ENCODE results near the gene AHSP.

Gene AHSP

GRCh38 chr16:31487720-31488467, 39.8 kb upstream of the AHSP start:
- Histone ChIP-seq H3K4me2 (ENCODE audit: low read length) (peak overlapping the region; percentile 95), H3K9ac (ENCODE audit: low read depth, low read length) (peak overlapping the region; percentile 50), H3K4me3 (ENCODE audit: low read length) (peak overlapping the region; percentile 68), H3K4me1 (ENCODE audit: control insufficient read depth, insufficient read depth, low read length) (peaks cover 18% of the 10 kb centered on the region), H3K9me3 (replicated peaks; ENCODE audit: low read length) (no peaks in the 10 kb centered on the region), H3K27me3 (ENCODE audit: control insufficient read depth, insufficient read depth, low read length) (peaks cover 41% of the 10 kb centered on the region), H3K36me3 (ENCODE audit: insufficient read depth, low read length) (peaks cover 7% of the 10 kb centered on the region)

GRCh38 chr16:31488468-31489297, 39.0 kb upstream of the AHSP start:
- Histone ChIP-seq H3K4me1 (ENCODE audit: control insufficient read depth, insufficient read depth, low read length) (peaks cover 18% of the 10 kb centered on the region), H3K36me3 (ENCODE audit: insufficient read depth, low read length) (peaks cover 14% of the 10 kb centered on the region), H3K4me3 (ENCODE audit: low read length) (peak overlapping the region; percentile 68)

DNA sequence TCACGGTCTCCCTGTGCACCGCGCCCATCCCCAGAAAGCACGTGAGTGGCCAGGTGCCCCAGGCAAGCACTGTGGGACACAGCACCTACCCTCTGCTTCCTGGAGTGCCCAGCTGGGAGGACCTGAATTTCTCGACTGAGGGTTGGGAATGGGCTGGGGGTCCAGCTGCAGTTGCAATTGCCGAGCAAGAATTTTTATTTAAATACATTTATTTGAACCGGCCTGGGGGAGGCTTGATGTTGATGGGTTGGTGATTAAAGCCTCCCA, 38.5 kb upstream of the AHSP start:
- Histone ChIP-seq H3K4me3 (ENCODE audit: low read length) (no peak overlapping the region), H3K9ac (ENCODE audit: low read depth, low read length) (no peak overlapping the region), H3K36me3 (ENCODE audit: insufficient read depth, low read length) (peaks cover 20% of the 10 kb centered on the region), H3K4me2 (ENCODE audit: low read length) (no peak overlapping the region), H3K9me3 (replicated peaks; ENCODE audit: low read length) (no peaks in the 10 kb centered on the region), H3K27me3 (ENCODE audit: control insufficient read depth, insufficient read depth, low read length) (peaks cover 41% of the 10 kb centered on the region), H3K4me1 (ENCODE audit: control insufficient read depth, insufficient read depth, low read length) (peaks cover 18% of the 10 kb centered on the region)

More at GRCh38 chr16:31488468-31489297, 39.0 kb upstream of the AHSP start:
- H3K9me3 ChIP-seq (replicated peaks; ENCODE audit: low read length) = no peaks in the 10 kb centered on the region
- H3K9ac ChIP-seq (ENCODE audit: low read depth, low read length) = no peak overlapping the region
- peaks cover 41% of the 10 kb centered on the region for H3K27me3 ChIP-seq (ENCODE audit: control insufficient read depth, insufficient read depth, low read length)
- peak overlapping the region; percentile 95 for H3K4me2 ChIP-seq (ENCODE audit: low read length)

- Histone ChIP-seq H3K4me1 (ENCODE audit: control insufficient read depth, insufficient read depth, low read length) (peaks cover 18% of the 10 kb centered on the region), H3K9ac (ENCODE audit: low read depth, low read length) (no peak overlapping the region), H3K36me3 (ENCODE audit: insufficient read depth, low read length) (peaks cover 24% of the 10 kb centered on the region), H3K9me3 (replicated peaks; ENCODE audit: low read length) (no peaks in the 10 kb centered on the region), H3K4me2 (ENCODE audit: low read length) (no peak overlapping the region), H3K27me3 (ENCODE audit: control insufficient read depth, insufficient read depth, low read length) (peaks cover 41% of the 10 kb centered on the region), H3K4me3 (ENCODE audit: low read length) (no peak overlapping the region)
These were observed 37.8 kb upstream of the AHSP start for GRCh38 chr16:31489616-31490584.

- H3K4me2 ChIP-seq (ENCODE audit: low read length) = no peak overlapping the region
- no peak overlapping the region for H3K4me3 ChIP-seq (ENCODE audit: low read length)
- H3K36me3 ChIP-seq (ENCODE audit: insufficient read depth, low read length) = peaks cover 34% of the 10 kb centered on the region
- peaks cover 18% of the 10 kb centered on the region for H3K4me1 ChIP-seq (ENCODE audit: control insufficient read depth, insufficient read depth, low read length)
- no peaks in the 10 kb centered on the region for H3K9me3 ChIP-seq (replicated peaks; ENCODE audit: low read length)
- no peak overlapping the region for H3K9ac ChIP-seq (ENCODE audit: low read depth, low read length)
- H3K27me3 ChIP-seq (ENCODE audit: control insufficient read depth, insufficient read depth, low read length) = peaks cover 23% of the 10 kb centered on the region
These were observed 35.8 kb upstream of the AHSP start for GRCh38 chr16:31491778-31492418.

DNA sequence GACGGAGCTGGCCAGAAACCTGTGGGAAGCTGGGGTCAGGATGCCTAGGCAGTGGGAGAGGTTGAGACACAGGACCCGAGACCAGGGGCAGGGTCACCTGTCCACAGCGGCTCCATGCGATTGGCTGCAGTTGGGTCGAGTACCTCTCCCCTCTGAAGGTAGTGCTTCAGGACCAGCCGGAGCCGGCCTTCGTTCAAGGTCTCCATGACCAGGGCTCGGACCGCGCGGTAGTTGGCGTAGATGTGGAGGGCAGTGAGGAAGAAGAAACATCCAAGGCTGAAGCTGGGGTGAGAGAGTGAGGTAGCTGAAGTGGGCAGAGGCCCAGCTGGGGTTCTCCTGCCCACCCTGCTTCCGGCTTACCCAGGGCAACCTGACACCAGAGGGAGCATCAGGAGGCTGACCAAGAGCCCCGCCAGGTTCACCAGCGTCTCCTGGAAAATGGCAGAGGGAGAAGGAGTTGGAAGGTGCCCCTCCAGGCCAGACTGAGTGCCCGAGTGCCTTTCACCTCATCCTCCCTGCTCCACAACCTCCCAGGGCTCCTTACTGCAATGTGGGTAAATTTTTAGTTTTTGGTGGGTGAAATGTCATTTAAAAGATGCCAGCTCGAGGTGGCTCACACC, 34.1 kb upstream of the AHSP start:
- Histone ChIP-seq H3K4me2 (ENCODE audit: low read length) (no peak overlapping the region), H3K27me3 (ENCODE audit: control insufficient read depth, insufficient read depth, low read length) (peaks cover 6% of the 10 kb centered on the region), H3K4me1 (ENCODE audit: control insufficient read depth, insufficient read depth, low read length) (peaks cover 2% of the 10 kb centered on the region), H3K4me3 (ENCODE audit: low read length) (no peak overlapping the region), H3K9me3 (replicated peaks; ENCODE audit: low read length) (no peaks in the 10 kb centered on the region), H3K9ac (ENCODE audit: low read depth, low read length) (no peak overlapping the region), H3K36me3 (ENCODE audit: insufficient read depth, low read length) (peaks cover 43% of the 10 kb centered on the region)

GRCh38 chr16:31496670-31497069, 31.0 kb upstream of the AHSP start:
- Histone ChIP-seq H3K4me2 (ENCODE audit: low read length) (no peak overlapping the region), H3K4me3 (ENCODE audit: low read length) (no peak overlapping the region), H3K27me3 (ENCODE audit: control insufficient read depth, insufficient read depth, low read length) (no peaks in the 10 kb centered on the region), H3K36me3 (ENCODE audit: insufficient read depth, low read length) (peaks cover 56% of the 10 kb centered on the region), H3K4me1 (ENCODE audit: control insufficient read depth, insufficient read depth, low read length) (no peaks in the 10 kb centered on the region), H3K9me3 (replicated peaks; ENCODE audit: low read length) (no peaks in the 10 kb centered on the region), H3K9ac (ENCODE audit: low read depth, low read length) (no peak overlapping the region)

GRCh38 chr16:31498493-31498892, 29.2 kb upstream of the AHSP start:
- H3K9ac ChIP-seq (ENCODE audit: low read depth, low read length) = no peak overlapping the region
- H3K4me1 ChIP-seq (ENCODE audit: control insufficient read depth, insufficient read depth, low read length) = no peaks in the 10 kb centered on the region
- H3K4me2 ChIP-seq (ENCODE audit: low read length) = no peak overlapping the region
- H3K36me3 ChIP-seq (ENCODE audit: insufficient read depth, low read length) = peaks cover 46% of the 10 kb centered on the region
- no peaks in the 10 kb centered on the region for H3K27me3 ChIP-seq (ENCODE audit: control insufficient read depth, insufficient read depth, low read length)
- H3K9me3 ChIP-seq (replicated peaks; ENCODE audit: low read length) = no peaks in the 10 kb centered on the region
- no peak overlapping the region for H3K4me3 ChIP-seq (ENCODE audit: low read length)

GRCh38 chr16:31499928-31500327, 27.8 kb upstream of the AHSP start:
- Histone ChIP-seq H3K9ac (ENCODE audit: low read depth, low read length) (no peak overlapping the region), H3K4me2 (ENCODE audit: low read length) (no peak overlapping the region), H3K4me3 (ENCODE audit: low read length) (no peak overlapping the region), H3K4me1 (ENCODE audit: control insufficient read depth, insufficient read depth, low read length) (no peaks in the 10 kb centered on the region), H3K9me3 (replicated peaks; ENCODE audit: low read length) (no peaks in the 10 kb centered on the region), H3K36me3 (ENCODE audit: insufficient read depth, low read length) (peaks cover 34% of the 10 kb centered on the region), H3K27me3 (ENCODE audit: control insufficient read depth, insufficient read depth, low read length) (no peaks in the 10 kb centered on the region)

GRCh38 chr16:31501226-31501965, 26.3 kb upstream of the AHSP start:
- peaks cover 42% of the 10 kb centered on the region for H3K36me3 ChIP-seq (ENCODE audit: insufficient read depth, low read length)
- no peak overlapping the region for H3K9ac ChIP-seq (ENCODE audit: low read depth, low read length)
- no peak overlapping the region for H3K4me3 ChIP-seq (ENCODE audit: low read length)
- no peaks in the 10 kb centered on the region for H3K9me3 ChIP-seq (replicated peaks; ENCODE audit: low read length)
- H3K4me2 ChIP-seq (ENCODE audit: low read length) = no peak overlapping the region
- H3K27me3 ChIP-seq (ENCODE audit: control insufficient read depth, insufficient read depth, low read length) = no peaks in the 10 kb centered on the region
- H3K4me1 ChIP-seq (ENCODE audit: control insufficient read depth, insufficient read depth, low read length) = no peaks in the 10 kb centered on the region

Data from skeletal muscle satellite cell (primary cell).